Right lobe of liver (tissue), 6 donors: Measurements from ENCODE around the gene PLXNC1. TPM values are rescaled to one million over a fixed set of nuclear protein-coding genes. Genes with fewer than 3 reads are reported as not detected.

Experiments
- ATAC-seq, 4 donors: fragments of 200-7000 bp; cut with Tn5 transposase; one replicate each; pipeline ENCODE4 v1.9.1; 2020; ENCODE audit warnings: mild to moderate bottlenecking in 4 of 4, moderate library complexity in 4 of 4
- DNase-seq, 3 donors: peaks; one replicate each; pipeline ENCODE4 v3.0.0-alpha.2; 2020
- H3K27ac ChIP-seq, 3 donors: fragments of 200-600 bp; one replicate each; pipeline ENCODE4 v1.8.0; 2022
- H3K27me3 ChIP-seq, 2 donors: fragments of 200-600 bp; one replicate each; pipeline ENCODE4 v1.8.0; 2022
- H3K36me3 ChIP-seq, 4 donors: fragments of 200-600 bp; sonication (generic) in 1 of 4; one replicate each; pipeline versions ENCODE4 v1.5.1 to v1.8.0; 2017 to 2022; ENCODE audit warnings: control low read depth in 1 of 4
- H3K4me1 ChIP-seq, 4 donors: fragments of 200-600 bp; sonication (generic) in 1 of 4; one replicate each; pipeline versions ENCODE4 v1.5.1 to v1.8.0; 2017 to 2022; ENCODE audit warnings: control low read depth in 1 of 4
- H3K4me3 ChIP-seq, 3 donors: fragments of 200-600 bp; one replicate each; pipeline ENCODE4 v1.8.0; 2022
- H3K9me3 ChIP-seq, 4 donors: fragments of 200-600 bp; sonication (generic) in 1 of 4; one replicate each; pipeline versions ENCODE4 v1.5.1 to v1.8.0; 2017 to 2022; ENCODE audit warnings: control low read depth in 1 of 4
- CTCF ChIP-seq, 4 donors: fragments of 200-600 bp in 3 of 4; fragments of 450-650 bp in 1 of 4; IDR thresholded peaks; one replicate each; pipeline versions ENCODE4 v1.5.1 to v1.8.0; 2016 to 2022; ENCODE audit warnings: antibody characterized with exemption in 4 of 4, mild to moderate bottlenecking in 2 of 4
- POLR2A ChIP-seq: fragments of 450-650 bp; IDR thresholded peaks from one replicate; pipeline ENCODE4 v1.6.1; 2017; ENCODE audit warnings: antibody characterized with exemption, mild to moderate bottlenecking
- WGBS: methylation state at CpG from one replicate; pipeline ENCODE4 v1.1.6; 2018; ENCODE audit warnings: low coverage, low lambda C conversion rate; ENCODE audit not compliant: insufficient coverage; ENCODE audit errors: missing lambda C conversion rate; 5-methylcytosine and 5-hydroxymethylcytosine counted together
- intact Hi-C, 2 donors: fragments of 100-400 bp; cut with DNase I; formaldehyde crosslinking; loops; one replicate each; pipeline versions ENCODE4 v1.11.2 to v1.14.1; 2022
- total RNA-seq, 6 experiments: library from RNA; depleted of rRNA in 2 of 6; stranded (reverse); fragments of >200 nt in 2 of 6; fragmentation: NEBNext Ultra II Directional in 3 of 6; extraction: Animal tissue kit (Norgen Biotek cat#: 25700) in 3 of 6; gene quantifications; one replicate each; pipeline versions ENCODE4 v1.1.0 to v1.2.4, GENCODE V29; 2016 to 2023
- donor health status: DM: no; HTN: yes; CAD: no.
- donor health status: DM: no; HTN: no; CAD: no.
- donor health status: DM: no; HTN: no; CAD: no.
- donor health status: DM: no; HTN: yes; CAD: no.
- donor health status: DM: no; HTN: yes; CAD: no.

PLXNC1 gene
- total RNA-seq, 6 experiments from 2014 or later = 1.6 to 7.0 (median 3.5) TPM

DNA sequence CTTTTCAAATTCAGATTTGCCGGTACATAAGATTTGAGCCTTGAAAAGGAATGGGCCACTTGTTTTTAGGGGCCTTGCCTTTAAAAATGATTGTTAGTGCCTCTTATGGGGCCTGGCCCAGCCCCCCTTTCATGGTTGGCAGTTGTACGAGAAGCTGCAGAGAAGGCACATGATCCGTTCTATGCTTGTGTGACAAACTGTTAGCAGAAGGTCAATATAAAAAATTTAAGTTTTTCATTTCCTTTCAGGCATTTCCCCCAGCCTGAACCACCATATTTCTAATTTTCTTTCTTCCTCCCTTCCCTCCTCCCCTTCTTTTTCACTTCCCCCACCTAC is 119.1 kb downstream of the PLXNC1 start:
- intact Hi-C loops = no loop called here
- Histone ChIP-seq H3K27me3 (no peaks in the 10 kb centered on the region), H3K4me1 (no peaks in the 10 kb centered on the region), H3K4me3 (no peak overlapping the region), H3K9me3 (no peaks in the 10 kb centered on the region), H3K36me3 (no peaks in the 10 kb centered on the region), H3K27ac (no peak overlapping the region)
- ATAC-seq (no peak), DNase-seq (no peak)
- TF ChIP-seq CTCF (IDR thresholded peaks at IDR 0.05) = no peak
- no peak for TF ChIP-seq POLR2A
- WGBS = 63% methylated on average over 3 of the region's 3 CpGs

- H3K4me1 ChIP-seq = no peaks in the 10 kb centered on the region
- intact Hi-C loops = no loop called here
- no peak for TF ChIP-seq POLR2A
- TF ChIP-seq CTCF (IDR thresholded peaks at IDR 0.05) = no peak
- 83% methylated on average over 5 of the region's 5 CpGs for WGBS
- no peak overlapping the region for H3K27ac ChIP-seq
- no peaks in the 10 kb centered on the region for H3K36me3 ChIP-seq
- H3K4me3 ChIP-seq = no peak overlapping the region
- no peaks in the 10 kb centered on the region for H3K9me3 ChIP-seq
- no peaks in the 10 kb centered on the region for H3K27me3 ChIP-seq
- DNase-seq (no peak), ATAC-seq (no peak)
Observed at GRCh38 chr12:94267921-94268471, 119.6 kb downstream of the PLXNC1 start.

- Histone ChIP-seq H3K9me3 (no peaks in the 10 kb centered on the region), H3K4me3 (no peak overlapping the region), H3K4me1 (no peaks in the 10 kb centered on the region), H3K27me3 (no peaks in the 10 kb centered on the region), H3K36me3 (no peaks in the 10 kb centered on the region), H3K27ac (no peak overlapping the region)
- 79% methylated on average over 4 of the region's 4 CpGs for WGBS
- no peak for DNase-seq
- no peak for TF ChIP-seq CTCF (IDR thresholded peaks at IDR 0.05)
- TF ChIP-seq POLR2A = no peak
- intact Hi-C loops = no loop called here
- ATAC-seq = no peak
Observed at GRCh38 chr12:94269316-94269999, 121.1 kb downstream of the PLXNC1 start.

DNA sequence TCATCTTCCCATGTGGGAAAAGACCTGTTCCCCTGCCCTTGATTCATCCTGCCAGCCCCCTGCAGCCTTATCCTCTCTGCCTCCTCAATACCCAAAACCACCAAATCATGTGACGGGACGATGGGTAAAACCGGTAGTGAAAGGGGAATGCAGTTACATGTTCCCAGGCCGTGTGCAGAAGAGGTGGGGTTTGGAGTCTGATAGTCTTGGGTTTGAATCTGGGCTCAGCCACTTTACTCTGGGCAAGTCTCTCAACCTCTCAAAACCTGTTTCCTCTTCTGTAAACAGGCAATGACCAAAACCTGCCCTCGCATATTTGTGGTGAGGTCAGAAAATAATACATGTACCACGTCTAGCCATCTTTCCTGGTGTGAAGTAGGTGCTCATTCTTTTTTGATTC is 123.0 kb downstream of the PLXNC1 start:
- H3K27ac ChIP-seq = no peak overlapping the region
- ATAC-seq (no peak), DNase-seq (no peak)
- TF ChIP-seq CTCF (IDR thresholded peaks at IDR 0.05) (no peak), POLR2A (no peak)
- H3K4me3 ChIP-seq = no peak overlapping the region
- H3K9me3 ChIP-seq = no peaks in the 10 kb centered on the region
- no peaks in the 10 kb centered on the region for H3K27me3 ChIP-seq
- H3K36me3 ChIP-seq = no peaks in the 10 kb centered on the region
- WGBS = 60% methylated on average over 6 of the region's 6 CpGs
- intact Hi-C loops = no loop called here
- peaks cover 0 to 3% (median 0%) of the 10 kb centered on the region in 4 donors for H3K4me1 ChIP-seq
